ENCODE results near the gene NPTN.

GRCh38 chr15:73527598-73527997, 105.6 kb downstream of the NPTN start:
- no peak for TF ChIP-seq EZH2 (IDR thresholded peaks at IDR 0.05; ENCODE audit: borderline replicate concordance, low read length)
- no peak for TF ChIP-seq CTCF (IDR thresholded peaks at IDR 0.05; ENCODE audit: low read length)

Data from OCI-LY1 (cell line).